Activated naive CD4-positive, alpha-beta T cell treated with anti-CD3 and anti-CD28 coated beads for 36 hours (primary cell): ENCODE measurements around the gene RIPOR2. TPM values are rescaled to one million over a fixed set of nuclear protein-coding genes. Genes with fewer than 3 reads are reported as not detected.

Source experiments
- total RNA-seq, 2 experiments: library from RNA; stranded (reverse); gene quantifications; one replicate each; pipeline ENCODE4 v1.2.3, GENCODE V29; 2021

RIPOR2 gene
- total RNA-seq, 2 experiments from 2014 or later = 111 to 116 TPM

Other genes starting within 250 kb of the RIPOR2 start
- 100 to 1,000 TPM; 110 to 112 TPM for gene C6orf62, start 216.8 kb downstream of the RIPOR2 start, total RNA-seq
- gene GMNN, start 161.0 kb downstream of the RIPOR2 start, total RNA-seq = 10 to 100 TPM; 84.9 to 85.1 TPM
- gene ARMH2, start 137.0 kb downstream of the RIPOR2 start, total RNA-seq = not detected